OCI-LY7 (cell line): ENCODE measurements around the gene ESR2. TPM values are rescaled to one million over a fixed set of nuclear protein-coding genes. Genes with fewer than 3 reads are reported as not detected.

ENCODE experiments used
- BruUV-seq: library from RNA; stranded (reverse); fragments of 400-500 nt; replicated peaks from 2 replicates; lab custom pipeline; 2021; lab: Mats Ljungman, UMichigan
- CTCF ChIA-PET: fragments of 300-600 bp; sonication (Branson Sonifier 250); formaldehyde crosslinking; loops from one replicate; lab custom pipeline; 2022; ENCODE audit warnings: antibody characterized with exemption; ENCODE audit not compliant: unreplicated experiment; lab: Charles Lee
- POLR2A ChIA-PET: fragments of 300-600 bp; sonication (Branson Sonifier 250); formaldehyde crosslinking; loops from one replicate; lab custom pipeline; 2022; ENCODE audit warnings: antibody characterized with exemption; lab: Charles Lee
- DNase-seq: peaks from one replicate; pipeline ENCODE4 v3.0.0-alpha.2; 2015; ENCODE audit warnings: low spot score
- H2AFZ ChIP-seq: fragments of 200-600 bp; sonication (generic), shearing (Covaris generic); 2 replicates; pipeline ENCODE4 v1.6.1; 2014; ENCODE audit warnings: mild to moderate bottlenecking, antibody characterized with exemption, low read length, moderate library complexity
- H3K27ac ChIP-seq: fragments of 200-600 bp; sonication (generic); 2 replicates; pipeline ENCODE4 v1.5.1; 2014; ENCODE audit warnings: mixed run types, low read depth, mild to moderate bottlenecking, moderate library complexity, low read length, inconsistent platforms; ENCODE audit not compliant: poor library complexity, severe bottlenecking
- H3K36me3 ChIP-seq: fragments of 200-600 bp; sonication (generic); 2 replicates; pipeline ENCODE4 v1.6.1; 2014; ENCODE audit warnings: mild to moderate bottlenecking, antibody characterized with exemption, low read length, moderate library complexity, mixed read lengths; ENCODE audit not compliant: insufficient read depth
- H3K4me1 ChIP-seq: fragments of 200-600 bp; sonication (generic); 2 replicates; pipeline ENCODE4 v1.5.1; 2014; ENCODE audit warnings: mild to moderate bottlenecking, low read length; ENCODE audit not compliant: insufficient read depth, poor library complexity, severe bottlenecking
- H3K4me2 ChIP-seq: fragments of 200-600 bp; sonication (generic); 2 replicates; pipeline ENCODE4 v1.6.1; 2014; ENCODE audit warnings: mild to moderate bottlenecking, low read length
- H3K4me3 ChIP-seq: fragments of 200-600 bp; sonication (generic); 2 replicates; pipeline ENCODE4 v1.5.1; 2014; ENCODE audit warnings: mild to moderate bottlenecking, low read depth, low read length; ENCODE audit not compliant: poor library complexity, severe bottlenecking
- H3K79me2 ChIP-seq: fragments of 200-600 bp; sonication (generic); 2 replicates; pipeline ENCODE4 v1.6.1; 2016; ENCODE audit warnings: low read depth, mild to moderate bottlenecking, low read length, moderate library complexity, mixed read lengths; ENCODE audit not compliant: insufficient read depth
- H3K9me2 ChIP-seq: fragments of 200-600 bp; sonication (generic); 2 replicates; pipeline ENCODE4 v1.6.1; 2016; ENCODE audit warnings: mild to moderate bottlenecking, low read length, mixed read lengths; ENCODE audit not compliant: insufficient read depth
- H3K9me3 ChIP-seq: fragments of 200-600 bp; sonication (generic); 2 replicates; pipeline ENCODE4 v1.6.1; 2014; ENCODE audit warnings: mild to moderate bottlenecking, mixed run types, low read length, mixed read lengths
- H4K20me1 ChIP-seq: fragments of 200-600 bp; sonication (generic); 2 replicates; pipeline ENCODE4 v1.6.1; 2014; ENCODE audit warnings: mild to moderate bottlenecking, antibody characterized with exemption, low read length, moderate library complexity, mixed read lengths; ENCODE audit not compliant: insufficient read depth
- EZH2phosphoT487 ChIP-seq: fragments of 200-600 bp; sonication (generic); IDR thresholded peaks from 2 replicates; pipeline ENCODE4 v1.6.1; 2018; ENCODE audit warnings: low read depth, borderline replicate concordance, mild to moderate bottlenecking, mixed run types, antibody characterized with exemption, low read length, moderate library complexity, mixed read lengths
- intact Hi-C: fragments of 100-400 bp; cut with micrococcal nuclease; formaldehyde crosslinking; loops from one replicate; pipeline ENCODE4 v1.10.0; 2022; ENCODE audit not compliant: unreplicated experiment
- total RNA-seq, 2 experiments: library from RNA; depleted of rRNA in 1 of 2; stranded (reverse); fragments of >200 nt in 1 of 2; shearing (Covaris generic) in 1 of 2; gene quantifications; 2 replicates each; pipeline ENCODE4 v1.2.3, GENCODE V29; 2014 to 2022
- TF ChIP-seq, protein P1 (sequence below): fragments of 200-600 bp; sonication (generic); conservative IDR thresholded peaks from 2 replicates; pipeline ENCODE4 v1.5.1; 2014; ENCODE audit warnings: mild to moderate bottlenecking, antibody characterized with exemption, low read length, moderate library complexity, mixed read lengths

Gene ESR2
- total RNA-seq, 2 experiments from 2014 or later, result 13.4 to 37.7 TPM

DNA sequence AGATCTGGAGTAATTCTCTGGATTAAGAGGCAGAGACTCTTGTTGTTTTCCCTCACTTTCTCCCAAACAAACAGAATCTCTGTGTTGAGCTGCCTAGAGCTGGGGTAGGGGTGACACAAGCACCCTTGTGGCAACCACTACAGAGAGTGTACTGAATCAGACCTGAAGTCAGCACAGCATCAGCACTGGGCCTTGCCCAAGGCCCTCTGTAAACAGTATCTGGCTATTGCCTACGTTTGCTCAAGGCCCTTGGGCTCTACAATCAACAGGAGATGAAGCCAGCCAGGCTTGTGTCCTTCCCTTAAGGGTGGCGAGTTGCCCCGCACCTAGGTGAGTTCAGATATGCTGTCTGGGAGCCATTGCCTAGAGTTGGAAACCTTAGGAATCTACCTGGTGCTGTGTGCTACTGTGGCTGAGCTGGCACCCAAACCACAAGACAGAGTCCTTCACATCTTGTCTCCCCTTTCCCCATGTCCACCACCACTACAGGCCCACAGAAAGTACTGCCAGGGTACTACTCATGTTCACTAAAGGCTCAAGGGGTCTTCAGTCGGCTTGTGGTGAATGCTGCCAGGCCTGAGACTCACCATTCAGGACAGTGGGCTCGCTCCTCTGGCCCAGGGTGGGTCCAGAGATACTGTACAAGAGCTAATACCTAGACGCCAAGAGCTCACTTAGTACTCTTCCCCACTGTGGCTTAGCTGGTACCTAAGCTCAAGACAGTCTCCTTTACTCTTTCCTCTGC, 234.5 kb downstream of the ESR2 start:
- H3K4me2 ChIP-seq, result no peak overlapping the region
- peaks cover 71% of the 10 kb centered on the region for H3K36me3 ChIP-seq
- H3K9me2 ChIP-seq, result no peaks in the 10 kb centered on the region
- CTCF ChIA-PET, result no interaction called here
- POLR2A ChIA-PET, result interaction anchor here (0.5 kb wide), 1 partner anchor 1179 kb away, joined by 4 read pairs; no protein-coding TSS in a partner anchor
- BruUV-seq, result no TSS peak
- no peaks in the 10 kb centered on the region for H3K9me3 ChIP-seq
- no peaks in the 10 kb centered on the region for H4K20me1 ChIP-seq
- no peaks in the 10 kb centered on the region for H3K4me1 ChIP-seq
- H3K4me3 ChIP-seq, result no peak overlapping the region
- no peaks in the 10 kb centered on the region for H3K79me2 ChIP-seq
- H2AFZ ChIP-seq, result no peak overlapping the region
- no peak overlapping the region for H3K27ac ChIP-seq
- TF ChIP-seq, protein P1, sequence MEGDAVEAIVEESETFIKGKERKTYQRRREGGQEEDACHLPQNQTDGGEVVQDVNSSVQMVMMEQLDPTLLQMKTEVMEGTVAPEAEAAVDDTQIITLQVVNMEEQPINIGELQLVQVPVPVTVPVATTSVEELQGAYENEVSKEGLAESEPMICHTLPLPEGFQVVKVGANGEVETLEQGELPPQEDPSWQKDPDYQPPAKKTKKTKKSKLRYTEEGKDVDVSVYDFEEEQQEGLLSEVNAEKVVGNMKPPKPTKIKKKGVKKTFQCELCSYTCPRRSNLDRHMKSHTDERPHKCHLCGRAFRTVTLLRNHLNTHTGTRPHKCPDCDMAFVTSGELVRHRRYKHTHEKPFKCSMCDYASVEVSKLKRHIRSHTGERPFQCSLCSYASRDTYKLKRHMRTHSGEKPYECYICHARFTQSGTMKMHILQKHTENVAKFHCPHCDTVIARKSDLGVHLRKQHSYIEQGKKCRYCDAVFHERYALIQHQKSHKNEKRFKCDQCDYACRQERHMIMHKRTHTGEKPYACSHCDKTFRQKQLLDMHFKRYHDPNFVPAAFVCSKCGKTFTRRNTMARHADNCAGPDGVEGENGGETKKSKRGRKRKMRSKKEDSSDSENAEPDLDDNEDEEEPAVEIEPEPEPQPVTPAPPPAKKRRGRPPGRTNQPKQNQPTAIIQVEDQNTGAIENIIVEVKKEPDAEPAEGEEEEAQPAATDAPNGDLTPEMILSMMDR, result no peak
- TF ChIP-seq EZH2phosphoT487, result no peak
- no peak for DNase-seq
- intact Hi-C loops, result no loop called here

DNA sequence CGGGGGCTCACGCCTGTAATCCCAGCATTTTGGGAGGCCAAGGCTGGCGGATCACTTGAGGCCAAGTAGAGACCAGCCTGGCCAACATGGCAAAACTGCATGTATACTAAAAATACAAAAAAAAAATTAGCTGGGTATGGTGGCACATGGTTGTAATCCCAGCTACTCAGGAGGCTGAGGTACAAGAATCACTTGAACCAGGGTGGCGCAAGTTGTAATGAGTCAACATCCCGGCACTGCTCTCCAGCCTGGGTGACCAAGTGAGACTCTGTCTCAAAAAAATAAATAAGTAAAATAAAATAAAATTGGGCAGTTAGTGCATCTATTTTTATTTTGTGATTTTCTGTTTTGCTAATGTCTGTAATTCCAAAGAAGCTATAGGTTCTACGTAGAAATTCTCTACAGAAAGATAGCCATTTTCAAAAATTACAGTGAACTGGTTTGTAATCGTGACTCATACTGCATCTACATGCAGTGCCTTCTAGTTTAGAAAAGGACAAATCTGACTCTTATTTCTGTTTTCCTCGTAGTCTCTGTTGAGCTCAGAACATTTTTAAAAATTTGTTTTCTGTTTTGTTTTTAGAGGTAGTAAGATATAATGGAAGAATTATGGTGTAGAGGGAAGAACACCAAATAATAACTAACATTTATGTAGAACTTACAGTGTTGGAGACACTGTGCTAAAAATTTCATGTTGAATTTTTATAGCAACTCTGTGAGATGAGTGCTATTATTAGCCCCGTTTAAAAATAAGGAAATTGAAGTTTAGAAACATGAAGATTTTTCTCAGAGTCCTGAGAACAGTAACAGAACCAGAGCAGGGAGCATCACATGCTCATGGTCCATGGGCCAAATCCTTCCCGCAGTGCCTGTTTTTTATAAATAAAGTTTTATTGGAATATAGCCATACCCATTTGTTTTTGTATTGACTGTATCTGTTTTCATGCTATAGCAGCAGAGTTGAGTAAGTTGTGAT, 240.2 kb downstream of the ESR2 start:
- H3K79me2 ChIP-seq, result no peaks in the 10 kb centered on the region
- H2AFZ ChIP-seq, result no peak overlapping the region
- intact Hi-C loops, result no loop called here
- no peak for TF ChIP-seq EZH2phosphoT487
- TF ChIP-seq, protein P1, result no peak
- H3K27ac ChIP-seq, result no peak overlapping the region
- BruUV-seq, result no TSS peak
- H3K4me2 ChIP-seq, result no peak overlapping the region
- no peak for DNase-seq
- H3K36me3 ChIP-seq, result peaks cover 78% of the 10 kb centered on the region
- no peaks in the 10 kb centered on the region for H4K20me1 ChIP-seq
- no peaks in the 10 kb centered on the region for H3K9me3 ChIP-seq
- no peak overlapping the region for H3K4me3 ChIP-seq
- CTCF ChIA-PET, result no interaction called here
- no peaks in the 10 kb centered on the region for H3K4me1 ChIP-seq
- H3K9me2 ChIP-seq, result no peaks in the 10 kb centered on the region
- POLR2A ChIA-PET, result interaction anchor here (0.6 to 1.6 kb wide), 2 partner anchors 26 to 297 kb away, joined by 3 read pairs; no protein-coding TSS in a partner anchor
